Measurements from ENCODE around the gene CD151.

CD151 gene

DNA sequence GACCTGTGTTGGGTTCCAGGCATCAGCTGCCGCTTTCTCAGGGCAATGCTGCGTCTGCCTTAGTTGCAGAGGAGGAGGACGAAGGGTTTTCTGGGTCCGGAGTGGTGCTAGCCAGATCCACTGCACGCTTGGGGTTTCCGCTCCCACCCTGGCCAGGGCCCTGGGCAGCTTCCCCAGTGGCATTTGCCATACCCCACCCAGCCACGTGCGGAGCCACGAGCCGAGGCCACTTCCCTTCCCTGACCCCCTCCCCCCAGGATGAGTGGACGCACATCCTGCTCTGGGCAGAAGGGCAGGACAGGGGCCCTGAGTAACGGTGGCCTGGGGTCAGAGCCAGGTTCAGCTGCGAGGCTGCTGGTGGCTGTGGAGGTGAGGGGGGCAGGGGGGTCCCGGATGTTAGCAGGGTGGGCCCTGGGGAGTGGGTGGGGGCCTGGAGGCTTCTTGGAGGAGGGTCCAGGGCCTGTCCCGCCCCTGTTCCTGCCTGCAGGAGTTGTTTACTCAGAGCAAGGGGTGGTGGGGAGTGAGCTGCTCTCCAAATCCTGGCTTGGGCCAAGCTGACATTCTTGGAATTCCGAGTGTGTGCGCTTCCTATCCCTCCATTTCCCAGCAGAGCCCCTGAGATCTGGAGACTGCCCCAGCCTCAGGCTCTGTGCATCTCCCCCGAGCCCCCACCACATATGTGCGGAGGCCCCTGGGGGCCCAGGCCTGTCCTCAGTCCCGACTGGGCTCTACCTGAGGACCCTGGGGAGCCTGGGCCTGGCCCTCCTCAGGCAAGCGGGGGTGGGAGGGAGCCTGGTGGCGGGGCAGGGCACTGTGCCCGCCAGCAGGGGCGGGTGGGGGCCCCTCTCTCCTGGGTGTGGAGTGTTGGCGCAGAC, 11.3 kb downstream of the CD151 start:
- no peak for DNase-seq

DNA sequence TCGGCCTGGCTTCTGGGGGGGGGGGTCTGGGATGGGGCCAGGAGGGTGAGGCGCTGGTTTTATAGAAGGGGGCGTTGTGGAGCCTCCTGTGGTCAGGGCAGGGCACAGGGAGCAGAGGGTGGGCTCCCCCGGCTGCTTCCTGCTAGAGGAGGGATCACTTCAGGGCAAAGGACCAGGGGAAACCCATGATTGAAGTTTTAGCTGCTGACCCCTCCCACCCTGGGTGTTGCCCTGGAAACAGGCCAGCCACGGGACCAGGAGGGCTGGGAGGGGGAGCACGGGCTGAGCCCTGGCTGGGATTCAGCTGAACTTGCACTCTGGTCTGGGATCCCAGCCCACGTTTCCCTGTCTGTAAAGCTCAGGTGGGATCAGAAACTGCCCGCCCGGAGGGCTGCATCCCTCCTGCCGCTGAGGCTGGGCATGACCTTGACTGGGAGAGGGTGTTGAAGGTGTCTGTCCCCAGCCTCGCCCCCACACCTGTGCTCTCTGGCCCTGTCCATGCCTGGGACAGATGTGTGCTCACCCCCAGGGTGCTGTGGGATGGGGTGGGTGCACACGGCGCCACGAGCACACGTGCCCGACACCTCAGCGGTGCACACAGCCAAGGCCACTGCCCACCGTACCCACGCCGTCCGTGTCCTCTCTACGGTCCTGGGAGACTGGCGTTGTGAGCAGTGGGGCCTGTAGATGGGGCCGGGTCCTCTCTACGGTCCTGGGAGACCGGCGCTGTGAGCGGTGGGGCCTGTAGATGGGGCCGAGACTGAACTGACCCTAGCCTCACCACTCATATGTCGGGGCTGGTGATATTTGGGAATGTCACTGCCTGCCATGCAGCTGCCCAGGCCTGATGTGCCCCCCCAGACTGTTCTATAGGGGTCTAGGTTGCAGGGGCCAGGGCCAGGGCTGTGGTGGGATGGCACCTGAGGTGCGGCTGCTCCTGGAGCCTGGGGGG, 12.2 kb downstream of the CD151 start:
- DNase-seq: no peak

DNA sequence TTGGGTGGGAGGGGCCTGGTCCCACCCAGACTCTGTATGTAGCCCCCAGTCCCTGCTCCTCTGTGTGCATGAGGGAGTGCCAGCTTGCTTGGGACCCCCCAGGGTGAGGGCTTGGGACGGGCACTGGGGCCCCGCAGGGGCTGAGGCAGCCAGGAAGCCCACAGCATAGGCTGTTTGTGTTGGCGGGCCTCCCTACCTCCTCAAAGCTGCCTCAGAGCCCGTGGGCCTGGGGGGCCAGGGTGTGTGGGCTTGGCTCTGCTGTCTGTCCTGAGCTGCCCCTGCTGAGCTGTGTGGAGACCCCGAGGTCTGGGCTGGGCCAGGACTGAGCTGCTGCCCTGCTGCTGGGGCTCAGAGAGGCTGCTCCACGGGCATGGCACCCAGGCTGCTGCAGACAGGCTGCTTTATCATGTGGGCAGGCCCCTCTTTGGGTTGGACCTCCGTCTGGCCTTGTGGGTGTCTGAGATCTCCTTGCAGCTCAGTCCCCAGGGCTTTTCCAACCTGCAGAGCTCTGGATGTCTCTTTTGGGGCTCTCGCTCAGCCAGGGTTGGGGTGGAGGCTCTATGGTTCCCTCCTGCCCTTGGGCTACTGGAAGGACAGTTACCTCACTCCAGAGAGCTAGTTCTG, 13.2 kb downstream of the CD151 start:
- no peak for DNase-seq

DNA sequence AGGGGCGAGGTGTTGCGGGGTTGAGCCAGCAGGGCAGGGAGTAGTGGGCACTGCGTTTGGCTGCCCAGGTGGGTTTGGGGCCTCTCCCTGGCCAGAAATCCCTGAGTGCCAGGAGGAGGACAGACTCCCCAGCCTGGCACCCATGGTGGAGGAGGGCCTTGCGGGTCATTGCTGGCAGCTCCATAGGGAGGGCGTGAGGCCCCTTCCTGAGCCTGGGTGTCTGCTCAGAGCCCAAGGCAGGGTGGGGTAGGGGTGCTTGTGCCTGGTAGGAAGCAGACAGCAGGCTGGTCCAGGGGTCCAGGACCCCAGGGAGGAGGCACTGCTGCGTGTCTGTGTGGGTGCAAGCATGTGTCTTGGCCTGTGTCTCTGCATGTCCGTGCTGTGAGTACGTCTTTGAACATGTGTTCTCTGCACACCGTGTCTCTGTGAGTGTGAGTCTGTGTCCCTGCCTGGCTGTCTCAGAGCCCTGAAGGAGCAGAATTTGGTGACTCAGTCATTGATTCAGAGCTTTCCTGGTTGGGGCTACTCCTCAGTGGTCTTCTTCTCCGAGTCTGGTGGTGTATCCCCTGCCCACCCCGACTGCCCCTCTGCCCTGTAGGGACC, 13.8 kb downstream of the CD151 start:
- DNase-seq: no peak

DNA sequence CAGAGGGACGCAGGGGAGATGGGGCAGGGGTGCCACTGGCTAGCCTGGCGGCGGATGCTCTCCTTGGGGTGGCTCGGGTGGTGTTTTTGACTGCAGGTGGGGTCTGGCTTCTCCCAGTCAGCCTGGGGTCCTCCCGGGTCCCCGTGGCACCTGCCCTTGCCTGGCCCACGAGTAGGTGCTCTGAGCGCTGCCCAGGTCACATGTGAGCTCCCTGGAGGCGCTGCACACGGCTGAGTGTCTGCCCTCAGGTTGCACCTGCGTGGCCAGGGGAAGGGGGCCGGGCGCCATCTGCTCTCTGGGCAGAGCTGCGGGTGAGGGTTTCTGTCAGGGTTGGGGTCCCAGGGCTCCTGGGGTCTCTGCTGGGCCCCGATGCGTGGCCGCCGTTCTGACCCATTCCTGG, 15.1 kb downstream of the CD151 start:
- DNase-seq: no peak

DNA sequence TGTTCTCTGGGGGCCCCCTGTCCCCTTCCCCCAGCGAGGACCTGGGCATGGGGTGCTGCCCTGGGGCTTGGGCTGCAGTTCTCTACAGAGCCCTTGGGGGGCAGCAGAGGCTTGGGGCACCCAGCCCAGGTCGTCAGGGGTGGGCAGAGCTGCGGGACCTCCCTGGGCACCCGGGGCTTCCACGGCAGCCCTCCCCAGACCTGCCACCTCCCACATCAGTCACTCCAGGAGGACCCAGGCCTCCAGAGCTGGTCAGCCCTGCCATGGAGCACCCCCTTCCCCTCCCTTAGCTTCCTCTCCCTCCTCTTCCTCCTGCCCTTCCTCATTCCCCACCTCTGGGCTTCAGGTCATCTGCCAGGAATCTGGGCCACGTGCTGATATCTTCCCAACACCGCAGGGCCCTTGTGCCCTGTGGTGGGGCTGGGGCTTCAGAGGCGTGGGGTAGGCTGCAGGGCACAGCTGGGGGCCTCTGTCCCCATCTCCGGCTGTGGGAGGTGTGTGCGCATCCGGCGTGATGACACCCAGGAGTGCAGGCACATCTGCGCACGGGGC, 15.7 kb downstream of the CD151 start:
- peak; percentile 70 for DNase-seq

DNA sequence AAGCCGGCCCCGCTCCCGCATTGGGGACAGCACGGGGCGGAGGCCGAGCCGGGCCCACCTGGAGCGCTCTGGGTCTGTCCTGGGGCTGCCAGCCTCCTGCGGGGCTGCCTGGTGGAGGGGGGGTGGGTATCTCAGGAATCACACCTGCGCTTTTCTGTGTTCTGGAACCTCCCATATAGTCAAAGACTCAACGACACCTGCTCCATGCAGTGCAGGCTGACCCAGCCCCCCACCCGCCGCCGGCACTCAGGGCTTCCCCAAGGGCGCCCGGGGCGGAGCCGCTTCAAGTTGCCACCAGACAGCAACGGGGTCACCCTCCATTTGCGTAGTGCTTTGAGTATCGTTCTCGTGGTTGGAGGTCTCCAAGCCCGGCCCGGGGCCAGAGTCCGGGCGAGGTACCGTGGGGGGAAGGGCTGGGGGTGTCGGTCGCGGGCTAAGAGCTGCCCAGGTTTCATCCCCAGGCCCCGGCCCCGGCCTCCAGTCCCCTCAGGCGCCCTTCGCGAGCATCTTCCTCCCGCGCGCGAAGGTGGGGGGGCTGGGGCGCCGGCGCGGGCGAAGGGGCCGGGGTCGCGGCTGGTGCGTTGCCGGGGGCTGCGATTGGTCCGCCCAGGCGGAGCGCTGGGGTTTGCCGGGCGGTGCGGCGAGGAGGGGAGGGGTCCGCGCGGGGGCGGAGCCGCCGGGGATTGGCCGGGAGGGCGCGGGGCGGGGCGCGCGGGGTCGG, 16.5 kb downstream of the CD151 start:
- DNase-seq: peak; percentile 44

DNA sequence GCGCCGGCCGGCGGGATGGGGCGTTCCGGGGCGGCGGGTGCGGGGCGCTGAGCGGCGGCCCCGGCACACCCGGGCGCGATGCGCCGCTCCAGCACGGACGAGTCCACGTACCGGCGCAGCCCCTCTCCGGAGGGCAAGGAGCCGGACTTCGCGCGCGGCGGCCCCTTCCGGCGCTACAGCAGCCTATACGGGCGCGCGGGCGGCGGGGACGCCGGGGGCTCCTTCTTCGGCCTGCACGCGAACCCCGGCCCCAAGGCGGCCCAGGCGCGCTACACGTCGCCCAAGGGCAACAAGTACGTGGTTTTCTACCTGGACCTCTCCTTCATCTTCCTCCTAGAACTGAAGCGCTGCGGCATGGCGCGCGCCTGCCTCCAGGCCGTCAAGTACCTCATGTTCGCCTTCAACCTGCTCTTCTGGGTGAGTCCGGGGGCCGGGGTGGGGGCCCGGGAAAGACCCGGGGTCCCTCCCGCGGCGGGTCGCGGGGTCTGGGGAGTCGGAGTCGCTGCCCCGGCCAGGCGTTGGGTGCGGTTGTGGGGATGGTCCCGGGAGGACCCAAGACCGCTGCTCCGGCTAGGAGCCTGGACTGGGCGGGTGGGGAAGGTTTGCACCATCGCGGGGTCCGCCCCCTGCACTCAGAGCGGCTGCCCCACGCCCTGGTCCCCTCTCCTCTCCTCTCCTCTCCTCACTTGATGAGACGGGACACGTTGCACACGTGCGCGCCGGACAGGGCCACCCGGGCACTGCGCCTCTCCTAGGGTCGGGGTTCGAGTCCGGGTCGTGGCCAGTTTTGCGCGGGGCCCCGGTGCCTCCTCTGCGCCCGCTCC, 17.4 kb downstream of the CD151 start:
- no peak for DNase-seq

DNA sequence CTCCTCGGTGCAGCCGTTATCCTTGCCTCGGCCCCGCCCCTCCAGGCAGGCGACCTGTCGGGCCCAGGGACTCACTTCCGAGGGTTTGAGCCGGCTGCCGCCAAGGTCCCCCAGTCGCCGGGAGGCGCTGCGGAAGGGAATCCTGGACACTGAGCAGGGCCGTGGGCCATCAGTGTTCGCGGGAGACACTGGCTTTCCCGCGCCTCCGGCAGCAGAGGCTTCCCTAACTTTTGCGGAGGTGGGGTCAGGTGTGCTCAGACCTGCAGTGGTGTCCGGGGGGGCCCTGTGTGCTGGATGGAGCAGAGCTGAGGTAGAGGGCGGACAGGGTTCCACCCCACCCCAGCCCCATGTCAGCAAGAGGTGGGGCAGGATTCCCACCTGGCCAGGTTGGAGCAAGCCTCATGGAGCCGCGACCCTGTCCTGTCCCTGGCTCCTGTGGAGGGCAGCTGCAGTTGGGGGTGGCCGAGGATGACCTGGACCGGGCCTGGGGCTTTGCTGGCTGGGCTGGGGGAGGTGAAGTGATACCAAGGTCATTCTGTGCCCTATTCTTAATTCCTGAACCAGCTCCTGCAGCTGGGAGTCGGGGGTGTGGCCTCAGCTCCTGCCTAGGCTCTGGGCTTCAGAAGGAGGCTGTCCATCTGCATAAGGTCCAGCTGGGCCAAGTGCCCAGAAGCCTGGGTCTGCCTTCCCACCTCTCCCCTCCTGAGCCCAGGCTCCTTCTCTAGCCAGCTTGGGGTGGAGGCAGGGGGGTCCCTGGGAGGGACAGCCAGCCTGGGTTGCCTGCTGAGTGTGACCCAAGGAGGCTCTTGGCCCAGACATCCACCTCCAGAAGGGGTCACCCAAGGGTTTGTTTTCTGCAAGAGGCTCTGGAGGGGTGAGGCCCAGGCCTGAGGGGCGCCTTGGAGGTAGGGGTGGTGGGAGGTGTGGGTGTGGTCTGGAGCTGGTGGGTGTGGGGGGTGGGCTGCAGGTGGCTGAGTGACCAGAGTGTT, 18.3 kb downstream of the CD151 start:
- DNase-seq: no peak

DNA sequence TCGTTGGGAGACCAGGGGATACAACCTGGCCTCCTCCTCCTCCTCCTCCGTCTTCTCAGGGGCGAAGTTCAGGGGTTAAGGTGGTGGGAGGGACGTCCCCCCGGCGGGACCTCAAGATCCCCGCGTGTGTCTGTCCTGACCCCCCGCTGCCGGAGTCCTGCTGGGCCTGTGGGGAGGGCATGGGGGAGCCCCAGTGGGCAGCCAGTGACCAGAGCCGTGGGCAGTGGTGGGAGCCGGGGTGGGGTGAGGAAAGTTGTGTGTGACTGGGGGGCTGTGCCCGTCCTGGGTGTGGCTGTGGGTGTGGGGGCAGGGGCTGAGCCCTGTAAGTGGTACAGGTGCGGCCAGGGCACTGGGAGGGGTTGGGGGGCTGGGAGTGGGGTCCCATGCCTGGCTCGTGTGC, 20.0 kb downstream of the CD151 start:
- DNase-seq: no peak

DNA sequence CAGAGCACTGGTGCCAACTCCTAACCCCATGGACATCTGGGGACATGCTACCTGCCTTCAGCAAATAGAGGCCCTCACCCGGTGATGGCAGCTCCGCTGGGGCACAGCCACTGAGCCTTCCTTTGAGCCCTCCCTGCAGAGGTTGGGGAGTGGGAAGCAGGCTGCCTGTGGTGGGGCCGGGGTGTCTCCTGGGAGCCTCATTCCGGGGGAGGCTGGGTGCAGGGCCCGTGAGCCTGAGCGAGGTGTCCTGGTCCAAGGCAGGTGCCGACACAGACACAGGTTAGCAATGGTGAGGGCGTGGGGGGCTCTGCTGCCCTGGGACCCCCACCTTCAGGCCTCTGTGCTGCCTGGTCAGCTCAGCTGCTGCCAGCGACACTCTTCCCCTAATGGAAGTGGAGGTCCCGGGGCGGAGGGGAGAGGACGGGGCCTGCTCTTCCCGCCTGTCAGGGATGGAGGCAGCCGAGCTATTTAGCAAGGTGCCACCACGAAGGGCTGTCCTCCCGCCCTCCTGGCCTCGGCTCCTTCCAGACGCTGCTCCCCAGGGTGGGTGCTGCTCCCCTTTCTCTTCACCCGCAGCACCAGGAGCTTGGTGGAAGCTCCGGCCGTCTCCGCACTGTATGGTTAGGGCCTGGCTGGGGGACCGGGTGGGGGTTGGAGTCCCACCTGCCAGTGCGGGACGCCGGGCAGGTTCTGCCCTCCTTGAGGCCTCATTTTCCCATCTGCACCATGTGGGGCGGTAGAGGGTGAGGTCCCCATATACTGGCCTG, 21.1 kb downstream of the CD151 start:
- no peak for DNase-seq

DNA sequence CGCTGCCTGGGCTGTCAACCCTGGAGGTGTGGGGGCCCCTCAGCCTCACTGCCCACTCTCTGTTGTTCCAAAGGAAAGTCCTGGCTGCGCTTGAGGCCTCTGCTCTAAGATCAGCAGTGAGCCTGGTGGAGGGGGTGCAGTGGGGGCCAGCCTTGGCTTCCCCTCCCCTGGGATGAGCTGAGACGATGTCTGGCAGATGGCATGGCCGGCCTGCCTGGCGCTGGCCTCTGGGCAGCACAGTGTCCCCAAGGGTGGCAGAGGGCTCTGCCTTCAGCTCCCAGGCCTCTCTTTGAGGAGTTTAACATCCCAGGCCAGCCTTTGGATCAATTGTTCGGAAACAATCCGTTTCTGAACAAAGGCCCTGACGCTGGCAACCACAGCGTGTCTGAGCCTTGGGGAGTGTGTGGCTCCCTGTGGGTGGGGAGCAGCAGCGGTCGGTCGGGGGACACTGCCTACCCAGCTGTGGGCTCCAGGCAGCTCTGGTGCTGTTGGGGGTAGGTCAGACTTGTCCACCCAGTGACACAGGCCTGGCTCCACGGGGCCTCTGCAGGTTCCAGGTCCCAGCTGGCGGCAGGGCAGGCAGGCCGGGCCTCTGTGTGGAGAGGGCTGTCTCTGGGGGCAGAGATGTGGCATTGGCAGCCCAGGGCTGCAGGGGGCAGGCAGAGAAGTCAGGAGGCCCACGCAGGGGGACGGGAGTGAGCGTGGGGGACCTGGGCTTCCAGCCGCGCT, 22.0 kb downstream of the CD151 start:
- DNase-seq: no peak

DNA sequence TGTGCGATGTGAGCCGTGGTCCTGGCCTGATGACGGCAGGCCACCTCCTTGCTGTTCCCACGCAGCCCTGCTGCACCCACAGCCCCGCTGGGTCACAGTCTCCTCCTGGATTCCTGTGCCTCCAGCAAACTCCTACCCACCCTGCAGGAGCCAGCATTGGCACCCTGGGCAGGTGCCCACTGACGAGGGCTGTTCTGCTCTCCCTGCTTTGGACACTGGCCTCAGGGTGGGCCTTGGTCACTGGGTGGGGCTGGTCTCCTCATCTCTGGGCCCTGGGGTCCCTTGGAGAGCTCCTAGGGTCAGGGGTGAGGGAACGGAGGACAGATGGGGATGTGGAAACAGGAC, 22.6 kb downstream of the CD151 start:
- DNase-seq: no peak

DNA sequence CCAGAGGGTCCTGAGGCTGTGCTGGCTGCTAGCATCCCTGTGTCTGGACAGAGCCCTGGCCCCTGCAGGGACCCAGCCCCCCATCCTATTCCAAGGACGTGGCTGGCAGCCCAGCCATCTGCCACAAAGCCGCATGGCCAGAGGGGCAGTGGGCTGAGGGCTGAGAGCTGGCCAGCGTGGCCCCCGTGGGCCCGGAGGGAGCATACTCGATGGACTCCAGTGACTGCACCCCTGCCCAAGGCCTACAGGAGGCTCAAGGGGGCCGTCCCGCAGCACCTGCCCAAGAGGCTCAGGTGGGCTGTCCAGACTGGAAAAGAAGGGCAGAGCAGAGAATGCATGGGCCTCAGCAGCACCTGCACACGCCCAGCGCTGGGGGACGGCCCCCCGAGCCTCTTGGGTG, 23.0 kb downstream of the CD151 start:
- DNase-seq: no peak

DNA sequence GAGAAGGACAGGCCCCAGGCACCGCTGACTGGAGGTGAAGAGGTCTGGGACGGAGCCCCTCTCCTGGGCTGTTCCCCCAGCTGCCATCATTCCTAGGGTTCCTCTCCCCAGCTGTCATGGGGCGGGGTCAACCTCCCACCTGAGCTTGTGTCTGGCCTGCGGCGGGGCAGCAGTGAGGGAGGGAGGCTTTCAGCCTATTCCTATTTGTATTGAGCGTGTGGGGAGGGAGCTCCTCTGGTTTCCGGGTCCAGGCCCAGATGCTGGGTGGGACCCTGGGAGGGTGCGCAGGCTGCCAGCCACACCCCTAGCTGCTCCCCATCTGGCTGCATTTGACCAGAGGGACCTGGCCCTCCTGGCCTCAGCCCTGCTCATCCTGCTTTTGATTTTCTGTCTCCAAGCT, 23.6 kb downstream of the CD151 start:
- DNase-seq: no peak

DNA sequence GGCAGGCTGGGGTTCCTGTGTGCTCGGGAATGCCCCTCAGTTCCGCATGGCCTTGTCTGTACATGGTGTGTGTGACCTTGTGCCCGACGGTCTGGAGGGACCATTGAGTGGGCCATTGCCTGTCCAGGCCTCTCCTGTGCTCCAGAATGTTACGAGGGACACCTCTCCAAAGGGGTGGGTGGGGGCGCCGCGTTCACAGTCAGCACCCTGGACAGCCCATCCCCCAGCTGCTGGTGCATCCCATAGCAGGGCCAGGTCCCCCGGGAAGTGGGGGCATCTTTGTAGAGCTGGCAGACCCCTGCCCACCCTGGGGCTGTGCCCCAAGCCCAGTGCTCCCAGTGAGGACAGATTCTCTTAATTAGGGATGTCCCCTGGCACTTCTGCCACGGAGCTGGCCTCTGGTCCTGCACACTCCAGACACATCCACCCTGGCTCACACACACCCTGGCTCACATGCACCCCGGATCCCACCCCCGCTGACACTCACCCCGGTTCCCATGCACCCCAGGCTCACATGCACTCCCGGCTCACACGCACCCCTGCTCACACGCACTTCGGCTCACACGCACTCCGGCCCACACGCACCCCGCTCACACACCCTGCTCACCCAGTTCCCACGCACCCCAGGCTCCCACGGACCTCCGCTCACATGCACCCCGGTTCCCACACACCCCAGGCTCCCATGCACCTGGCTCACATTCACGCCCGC, 25.5 kb downstream of the CD151 start:
- DNase-seq: no peak

DNA sequence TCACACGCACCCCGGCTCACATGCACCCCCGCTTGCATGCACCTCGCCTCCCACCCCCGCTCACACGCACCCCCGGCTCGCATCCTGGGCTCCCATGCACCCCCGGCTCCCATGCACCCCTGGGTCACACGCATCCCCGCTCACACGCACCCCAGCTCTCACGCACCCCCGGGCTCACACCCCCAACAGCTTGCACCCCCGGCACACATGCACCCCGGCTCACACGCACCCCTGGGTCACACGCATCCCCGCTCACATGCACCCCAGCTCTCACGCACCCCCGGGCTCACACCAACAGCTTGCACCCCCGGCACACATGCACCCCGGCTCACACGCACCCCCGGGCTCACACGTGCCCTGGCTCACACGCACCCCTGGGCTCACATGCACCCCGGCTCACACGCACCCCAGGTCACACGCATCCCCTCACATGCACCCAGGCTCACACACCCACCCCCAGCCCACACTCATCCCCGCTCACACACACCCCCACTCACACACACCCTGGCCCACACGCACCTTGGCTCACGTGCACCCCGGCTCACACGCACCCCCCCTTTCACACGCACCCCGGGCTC, 26.1 kb downstream of the CD151 start:
- DNase-seq: no peak
